HL-60/S4 treated with retinoic acid at 250 ng/mL for 4 days and 3 days (cell line): ENCODE results near the gene DPEP3.

Source experiments
- in situ Hi-C: fragments of 300-500 bp; cut with MboI; formaldehyde crosslinking; loops from 2 replicates; pipeline ENCODE4 v1.7.0; 2022; ENCODE audit warnings: low sequenced_read_pairs

Gene DPEP3

GRCh38 chr16:67967958-67968399 is 12.3 kb downstream of the DPEP3 start:
- in situ Hi-C loops, result no loop called here

DNA sequence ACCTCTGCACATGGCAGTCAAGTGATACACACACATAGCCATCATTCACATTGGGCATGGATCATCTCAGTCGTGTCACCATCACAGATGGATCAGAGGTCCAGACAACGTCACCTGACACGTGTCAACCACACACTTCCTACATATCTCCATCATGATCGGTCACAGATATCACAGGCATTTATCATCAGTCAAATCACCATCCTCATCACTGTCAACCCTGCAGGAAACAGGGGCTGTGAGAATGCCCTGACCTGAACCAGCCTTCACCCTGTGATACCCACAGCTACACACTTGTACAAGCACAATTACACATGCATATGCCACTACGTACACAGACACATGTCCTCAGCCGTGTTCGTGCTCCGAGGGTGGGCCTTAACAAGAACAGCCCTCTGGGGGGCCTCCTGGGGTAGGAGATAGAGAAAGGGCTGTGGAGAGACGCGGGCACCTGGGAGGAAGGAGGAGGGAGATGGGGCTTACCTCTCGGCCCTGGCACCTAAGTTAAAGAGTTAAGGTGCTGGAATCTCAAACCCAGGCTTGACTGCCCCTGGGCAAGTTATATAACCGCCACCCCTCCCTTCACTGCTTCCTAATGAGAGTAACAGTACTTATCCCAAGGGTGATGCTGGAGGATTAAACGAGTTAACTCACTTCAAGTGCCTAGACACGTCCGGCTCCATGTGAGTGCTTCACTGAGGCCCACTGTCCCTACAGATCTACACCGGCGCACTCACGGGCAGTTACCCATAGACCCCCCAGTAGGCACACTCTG is 12.9 kb downstream of the DPEP3 start:
- in situ Hi-C loops, result no loop called here

- in situ Hi-C loops, result no loop called here
Observed at GRCh38 chr16:67966549-67967182, 13.6 kb downstream of the DPEP3 start.

DNA sequence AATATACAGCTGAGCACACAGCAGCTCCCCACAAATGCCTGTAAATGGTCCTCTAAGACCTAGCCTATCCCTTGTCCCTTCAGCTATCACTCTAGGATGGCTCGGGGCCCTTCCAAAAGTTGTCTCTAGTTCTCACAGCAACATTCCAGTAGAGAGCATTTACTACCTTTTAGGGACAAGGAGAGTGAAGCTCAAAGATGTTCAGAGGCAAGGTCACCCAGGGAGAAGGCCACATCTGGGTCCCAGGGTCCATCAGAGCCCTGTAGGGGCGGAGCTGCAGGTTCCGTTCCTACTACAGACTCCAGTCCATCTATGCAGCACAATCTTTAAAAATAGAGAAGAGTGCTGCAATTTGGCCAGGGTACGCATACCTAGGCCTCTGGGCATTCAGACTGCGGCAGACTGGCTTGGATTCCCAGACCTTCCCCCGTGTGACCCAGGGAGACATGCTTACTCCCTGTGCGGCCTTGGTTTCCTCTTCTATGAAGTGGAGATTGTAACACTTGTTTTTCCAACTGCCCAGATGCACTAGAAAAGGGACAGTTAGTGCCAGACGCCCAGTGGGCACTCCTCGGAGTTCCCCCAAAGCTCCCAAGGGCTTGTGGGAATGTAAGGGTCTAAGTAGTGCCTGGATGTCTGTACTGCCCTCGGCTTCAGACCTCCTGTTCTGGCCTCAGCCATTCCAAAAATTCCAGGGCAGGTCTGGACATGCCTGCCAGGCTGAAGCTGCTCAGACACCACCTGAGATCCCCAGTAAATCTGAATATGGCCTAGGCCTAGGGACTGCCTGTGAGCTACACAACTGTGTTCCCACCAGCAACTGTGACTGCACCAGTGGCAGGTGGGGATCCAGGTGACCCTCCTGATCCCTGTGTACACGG is 14.4 kb downstream of the DPEP3 start:
- in situ Hi-C loops, result no loop called here

GRCh38 chr16:67964477-67965131 is 15.7 kb downstream of the DPEP3 start:
- in situ Hi-C loops, result no loop called here

DNA sequence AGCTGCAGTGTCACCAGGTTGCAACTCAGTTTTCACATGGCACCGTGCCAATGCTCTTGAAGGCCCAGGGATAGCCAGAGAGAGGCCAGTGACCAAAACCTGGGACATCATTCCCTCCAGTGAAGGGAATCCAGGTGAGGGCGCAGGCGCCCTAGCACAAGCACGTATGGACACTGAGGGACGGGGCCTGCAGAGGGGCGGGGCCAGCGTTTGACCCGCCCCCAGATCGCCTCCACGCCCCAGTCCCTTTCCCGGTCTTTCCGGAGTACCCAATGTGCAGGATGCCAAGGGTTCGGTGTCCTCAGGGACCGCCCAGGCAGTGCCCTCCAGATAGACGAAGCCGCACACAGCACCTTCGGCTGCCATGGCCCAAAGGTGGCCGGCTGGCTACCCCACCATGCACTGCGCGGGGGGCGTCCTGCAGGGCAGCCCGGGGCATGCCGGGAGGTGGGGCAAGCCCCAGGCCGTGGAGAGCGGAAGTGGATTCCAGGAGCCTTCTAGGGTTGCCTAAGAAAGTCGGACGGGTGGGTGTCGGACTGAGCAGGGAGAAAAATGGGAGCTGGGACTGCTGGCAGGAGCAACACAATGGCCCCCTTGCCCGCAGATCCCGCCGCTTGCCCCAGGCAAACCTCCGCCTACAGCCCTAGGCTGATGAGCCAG is 16.5 kb downstream of the DPEP3 start:
- in situ Hi-C loops, result no loop called here

DNA sequence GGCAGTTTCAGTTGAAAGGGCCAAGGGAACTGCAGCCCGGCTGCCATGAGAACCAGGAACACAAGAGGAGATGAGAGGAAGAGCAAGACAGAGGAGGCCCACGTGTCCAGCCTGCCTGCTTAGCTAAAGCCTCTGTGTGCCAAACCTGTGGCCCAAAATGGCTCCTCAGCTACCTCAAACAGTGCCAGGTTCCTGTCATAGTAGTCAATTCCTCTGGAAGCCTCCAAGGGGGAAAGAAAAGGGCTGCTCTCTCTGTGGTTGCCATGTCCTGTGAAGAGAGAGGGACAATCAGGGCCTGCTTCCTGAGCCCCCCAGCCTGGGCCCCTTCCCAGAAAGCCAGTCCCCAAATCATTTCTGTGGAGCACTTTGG is 17.0 kb downstream of the DPEP3 start:
- in situ Hi-C loops, result no loop called here

GRCh38 chr16:67962135-67962534 is 18.2 kb downstream of the DPEP3 start:
- in situ Hi-C loops, result no loop called here

DNA sequence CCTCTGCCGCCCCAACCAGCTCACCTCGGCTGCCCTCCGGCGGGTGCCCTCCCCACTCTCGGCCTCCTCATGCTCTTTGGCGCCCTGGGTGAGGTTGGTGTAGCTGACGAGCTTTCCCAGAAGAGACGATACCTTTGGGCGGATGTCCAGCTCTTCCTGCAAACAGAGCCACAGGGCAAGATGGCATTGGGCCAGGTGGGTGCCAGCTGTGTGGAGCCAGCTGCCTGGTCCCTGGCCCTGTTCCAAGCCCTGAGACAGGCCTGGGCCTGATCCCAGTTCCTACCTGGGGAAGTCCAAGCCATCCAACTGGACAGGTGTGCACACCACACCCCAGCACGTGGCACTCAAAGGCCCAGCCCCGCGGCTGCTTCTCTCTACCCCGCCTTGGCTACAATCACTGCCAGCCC is 18.7 kb downstream of the DPEP3 start:
- in situ Hi-C loops, result no loop called here

DNA sequence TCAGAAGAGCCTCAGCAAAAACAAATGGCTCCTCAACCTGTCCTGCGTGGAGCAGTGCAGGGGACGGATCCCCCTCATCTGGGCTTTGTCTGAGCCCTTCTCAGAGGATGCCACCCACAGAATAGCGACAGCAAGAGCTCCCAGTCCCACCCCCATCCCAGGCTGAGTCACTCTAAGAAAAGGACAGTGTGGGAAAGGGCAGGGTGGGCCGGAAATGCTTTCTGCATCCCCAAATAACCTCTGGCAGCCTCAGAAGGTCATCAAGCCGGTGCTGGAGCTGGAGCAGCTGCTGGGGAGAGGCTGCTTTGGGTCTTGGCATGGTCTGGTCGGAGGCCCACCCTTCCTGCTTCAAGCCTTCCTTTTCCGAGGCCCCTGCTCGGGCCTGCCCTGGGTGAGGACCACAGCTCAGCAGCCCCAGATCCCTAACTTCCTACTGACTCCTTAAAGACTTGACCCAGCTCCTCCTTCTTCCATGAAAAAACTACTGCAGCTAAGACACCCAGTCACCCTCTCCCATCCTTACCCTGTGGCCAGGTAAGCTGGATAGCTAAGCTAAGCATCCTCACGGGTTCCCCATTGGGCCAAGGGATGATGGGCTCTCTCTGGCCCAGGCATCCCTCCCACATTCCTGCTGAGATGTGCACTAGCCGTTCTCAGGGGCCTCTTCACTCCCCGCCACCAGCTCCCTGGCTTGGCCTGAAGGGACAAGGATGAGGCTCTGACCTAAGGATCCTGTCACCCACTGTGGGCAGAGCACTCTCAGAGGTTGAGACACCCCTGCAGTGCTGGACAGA is 20.6 kb downstream of the DPEP3 start:
- in situ Hi-C loops, result no loop called here

GRCh38 chr16:67957622-67958021 is 22.7 kb downstream of the DPEP3 start:
- in situ Hi-C loops, result no loop called here

GRCh38 chr16:67954421-67955196 is 25.7 kb downstream of the DPEP3 start:
- in situ Hi-C loops, result no loop called here

- in situ Hi-C loops, result no loop called here
Observed at GRCh38 chr16:67953641-67954375, 26.5 kb downstream of the DPEP3 start.

- in situ Hi-C loops, result no loop called here
Observed at GRCh38 chr16:67951485-67951884, 28.8 kb downstream of the DPEP3 start.

GRCh38 chr16:67950335-67950843 is 29.9 kb downstream of the DPEP3 start:
- in situ Hi-C loops, result no loop called here

- in situ Hi-C loops, result no loop called here
Observed at GRCh38 chr16:67949645-67950044, 30.7 kb downstream of the DPEP3 start.

DNA sequence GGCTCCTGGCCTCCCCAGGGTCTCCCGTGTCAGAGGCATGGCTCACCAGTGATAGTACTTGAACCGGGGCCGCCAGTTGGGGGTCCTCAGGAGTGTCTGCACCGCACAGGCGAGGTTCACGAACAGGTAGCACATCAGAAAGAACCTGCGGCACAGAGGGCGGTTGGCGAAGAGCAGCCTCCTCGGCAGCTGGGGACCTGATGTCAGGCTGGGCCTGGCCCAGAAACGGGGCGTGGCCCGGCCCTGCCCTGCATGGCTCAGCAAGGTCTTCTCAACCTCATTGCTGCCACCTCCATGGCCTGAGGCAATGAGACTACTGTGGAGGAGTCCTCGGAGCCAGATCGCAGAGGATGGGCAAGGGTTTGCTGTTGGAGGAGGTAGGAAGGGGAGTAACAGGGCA is 32.3 kb downstream of the DPEP3 start:
- in situ Hi-C loops, result no loop called here

- in situ Hi-C loops, result no loop called here
Observed at GRCh38 chr16:67946966-67947558, 33.2 kb downstream of the DPEP3 start.
